Measurements from ENCODE around the gene SESN3.
"Not testable (repeated sequence)": the region's sequence is repeated elsewhere in the genome, so short reads cannot be mapped to it uniquely, and the experiment has no call there.

Gene SESN3

DNA sequence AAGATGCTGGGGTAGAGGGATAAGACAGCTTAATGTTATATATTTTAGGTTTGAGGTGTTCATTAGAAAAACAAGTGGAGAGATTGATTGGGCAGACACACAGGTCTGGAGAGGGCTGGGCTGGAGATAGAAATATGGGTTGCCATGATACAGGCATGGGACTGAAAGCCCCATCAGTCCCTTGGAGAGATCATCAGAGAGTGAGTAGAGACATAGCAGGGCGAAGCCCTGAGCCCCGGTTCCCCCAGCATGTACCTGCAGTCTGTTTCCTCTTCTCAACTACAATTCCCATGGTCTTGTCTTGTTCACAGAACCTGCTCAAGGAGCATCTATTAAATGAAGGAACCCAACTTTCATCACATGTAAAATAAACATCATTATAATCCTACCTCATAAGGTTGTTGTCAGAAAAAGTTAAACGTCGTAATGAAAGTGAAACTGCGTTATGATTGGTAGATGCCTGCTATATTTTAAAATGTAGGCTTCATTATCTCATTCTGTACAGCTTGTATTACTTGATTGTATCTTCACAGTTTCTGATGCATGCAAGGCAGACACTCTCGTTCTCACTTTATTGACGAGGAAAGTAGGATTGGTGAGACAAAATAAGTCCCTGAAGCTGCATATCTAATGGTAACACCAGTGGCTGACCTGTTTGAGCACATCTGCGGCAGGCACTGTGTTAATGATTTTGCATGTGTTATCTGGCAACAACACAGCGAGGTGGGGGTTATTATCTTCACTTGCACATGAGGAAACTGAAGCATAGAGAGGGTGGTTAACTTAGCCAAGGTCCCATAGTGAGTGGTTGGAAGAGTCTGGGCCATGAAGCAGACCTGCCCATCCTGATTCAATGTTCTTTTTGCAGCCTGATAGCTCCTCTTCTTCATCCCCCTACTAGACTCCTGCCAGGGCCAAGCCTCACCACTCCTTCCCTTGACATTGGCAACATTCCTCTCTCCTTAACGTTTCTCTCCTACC, 77.8 kb downstream of the SESN3 start:
- DNase-seq (ENCODE audit: low read depth) = peak; percentile 40

DNA sequence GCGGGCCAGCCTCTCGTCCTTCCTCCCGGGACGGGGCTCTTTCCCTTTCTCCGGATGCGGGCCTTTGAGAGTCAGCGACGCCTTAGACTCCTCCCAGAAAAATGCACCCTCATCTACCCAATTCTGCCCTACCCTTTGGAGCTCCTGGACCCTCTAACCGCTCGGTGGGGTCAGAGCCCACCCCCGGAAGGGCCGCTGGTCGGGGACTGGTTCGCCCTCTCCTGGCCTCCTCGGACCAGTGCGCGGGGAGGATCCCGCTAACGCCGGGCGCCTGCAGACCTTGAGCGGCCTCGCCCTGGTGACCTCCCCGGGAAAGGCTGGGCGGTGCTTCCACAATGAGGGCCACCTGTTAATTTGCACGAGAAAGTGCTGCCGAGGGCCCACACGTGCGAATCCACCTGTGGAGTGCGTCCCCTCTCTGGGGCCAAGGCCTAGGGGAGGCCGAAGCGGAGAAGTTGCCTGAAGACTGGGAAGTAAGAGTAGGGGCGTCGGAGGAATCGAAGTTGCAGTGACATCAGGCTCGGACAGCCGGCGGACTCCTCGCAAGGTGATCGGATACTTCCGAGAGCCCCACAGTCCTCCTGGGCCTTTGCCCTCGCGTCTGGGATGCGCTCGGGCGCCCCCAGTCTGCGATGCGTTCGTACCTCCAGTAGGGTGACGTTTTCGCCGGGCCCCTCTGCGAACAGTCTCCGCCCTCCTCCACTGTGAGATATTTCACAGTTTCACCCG, 79.9 kb downstream of the SESN3 start:
- peak; percentile 89 for DNase-seq (ENCODE audit: low read depth)

DNA sequence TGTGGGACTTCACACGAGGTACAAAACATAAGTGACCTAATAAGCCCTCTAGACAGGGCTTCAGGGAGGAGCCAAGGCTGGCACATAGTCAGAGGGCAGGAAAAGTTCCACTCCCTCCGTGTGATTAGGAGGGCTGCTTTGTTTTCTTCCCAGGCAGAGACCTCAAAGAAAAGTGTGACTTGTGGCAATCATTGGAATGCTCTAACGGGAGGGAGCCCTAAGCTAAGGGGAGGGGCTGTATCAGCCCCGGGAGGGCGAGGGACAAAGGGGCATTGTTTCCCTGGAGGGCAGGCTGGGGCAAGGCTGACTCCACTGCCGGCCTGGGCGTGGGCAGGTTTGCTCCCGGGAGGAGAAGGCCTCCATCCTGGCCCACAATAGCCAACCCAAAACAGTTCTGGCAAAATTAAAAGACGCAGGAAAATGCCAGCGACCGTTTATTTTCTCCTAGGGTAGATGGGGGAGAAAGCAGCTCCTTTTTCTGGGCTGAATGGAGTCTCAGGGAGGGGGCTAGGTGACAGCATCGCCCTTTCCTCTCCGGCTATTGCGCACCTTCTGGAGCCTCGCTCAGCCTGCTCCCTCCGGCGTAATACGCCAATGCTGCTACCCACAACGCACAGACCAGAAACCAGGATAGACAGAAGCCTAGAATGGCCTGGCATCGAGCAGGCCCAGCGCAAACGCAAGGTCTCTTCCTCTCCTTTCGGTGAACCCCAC, 81.2 kb downstream of the SESN3 start:
- DNase-seq (ENCODE audit: low read depth) = no peak

DNA sequence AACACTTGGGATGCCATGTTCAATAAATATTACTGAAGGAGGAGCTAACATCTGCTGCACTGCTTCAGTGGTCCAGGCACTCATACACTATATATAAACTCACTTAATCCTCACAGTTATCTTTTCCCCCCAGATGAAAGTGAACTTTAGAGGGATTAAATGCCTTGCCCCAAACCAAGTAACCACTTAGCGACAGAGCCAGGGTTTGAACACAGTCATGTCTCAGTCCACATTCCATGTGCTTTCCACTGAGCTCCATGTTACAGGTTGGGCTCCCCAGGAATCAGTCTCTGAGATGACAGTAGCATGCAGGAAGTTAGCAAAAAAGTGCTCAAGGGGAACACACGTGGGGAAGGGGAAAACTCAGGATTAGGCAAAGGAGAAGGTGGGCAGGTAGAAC, 82.1 kb downstream of the SESN3 start:
- DNase-seq (ENCODE audit: low read depth) = no peak

DNA sequence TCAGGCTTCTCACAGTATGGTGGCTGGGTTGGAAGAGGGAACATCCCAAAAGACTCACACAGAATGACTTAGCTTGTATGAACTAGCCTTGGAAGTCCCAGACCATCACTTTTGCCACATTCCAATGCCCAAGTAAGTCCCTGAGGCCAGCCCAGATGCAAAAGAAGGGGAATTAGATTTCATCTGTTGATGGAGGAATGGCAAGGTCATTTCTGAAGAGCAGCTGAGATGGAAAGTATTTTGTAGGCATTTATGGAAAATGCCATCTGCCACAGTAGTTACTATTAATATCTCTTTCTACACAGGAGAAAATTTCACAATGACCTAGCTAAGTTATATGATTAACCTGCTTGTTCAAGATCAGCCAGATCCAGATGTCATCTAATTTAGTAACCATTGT, 82.6 kb downstream of the SESN3 start:
- no peak for DNase-seq (ENCODE audit: low read depth)

DNA sequence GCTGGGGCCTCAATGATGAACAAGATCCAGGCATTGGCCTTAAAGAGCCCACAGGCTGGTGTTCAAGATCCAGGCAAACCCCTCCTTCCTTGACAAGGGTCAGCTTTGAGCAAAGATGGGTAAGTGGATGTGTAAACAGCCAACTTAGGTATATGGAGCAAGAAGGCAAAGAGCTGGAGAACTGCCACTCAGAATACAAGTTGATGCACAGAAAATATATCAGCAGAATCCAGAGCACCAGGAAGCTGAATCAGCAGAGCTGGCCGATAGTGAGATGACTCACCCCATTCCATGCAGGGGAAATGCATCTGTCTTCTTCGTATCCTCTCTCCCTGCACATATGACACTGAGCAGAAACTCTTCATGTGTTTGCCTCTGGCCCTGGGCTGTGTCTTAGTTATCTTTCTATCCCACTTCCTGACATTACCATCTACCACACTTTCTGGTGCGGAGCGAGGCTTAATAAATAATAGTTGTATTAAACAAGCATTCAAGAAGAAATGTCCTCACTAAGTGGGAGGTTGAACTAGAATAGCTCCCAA, 83.6 kb downstream of the SESN3 start:
- DNase-seq (ENCODE audit: low read depth) = no peak

DNA sequence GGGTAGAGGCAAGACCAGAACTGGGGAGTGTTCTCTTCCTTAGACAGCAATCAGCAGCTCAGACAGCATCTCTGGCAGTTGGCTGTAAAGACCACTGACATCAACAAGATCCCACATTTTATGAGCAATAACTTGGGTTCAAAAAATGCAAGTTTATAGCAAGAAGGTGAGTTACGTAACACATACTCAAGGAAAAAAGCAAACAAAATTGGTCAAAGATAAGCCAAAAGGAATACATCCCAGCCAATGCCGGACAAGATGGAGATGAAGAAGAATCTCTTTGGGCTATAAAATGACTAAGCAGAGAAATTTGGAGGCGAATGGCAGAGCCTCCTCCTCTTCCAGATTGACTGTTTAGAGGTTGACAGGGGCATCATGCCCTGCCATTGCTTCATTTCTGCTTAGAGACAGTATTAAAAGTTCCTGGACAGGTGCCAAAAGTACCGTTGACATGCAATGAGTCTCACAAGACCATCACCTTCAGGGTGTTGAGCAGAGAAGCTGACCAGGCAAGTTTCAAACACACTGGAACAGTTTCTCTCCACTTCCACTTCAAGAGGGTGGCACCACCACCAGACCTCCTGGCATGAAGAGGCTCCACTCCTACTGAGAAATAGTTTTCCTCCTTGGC, 85.5 kb downstream of the SESN3 start:
- no peak for DNase-seq (ENCODE audit: low read depth)

DNA sequence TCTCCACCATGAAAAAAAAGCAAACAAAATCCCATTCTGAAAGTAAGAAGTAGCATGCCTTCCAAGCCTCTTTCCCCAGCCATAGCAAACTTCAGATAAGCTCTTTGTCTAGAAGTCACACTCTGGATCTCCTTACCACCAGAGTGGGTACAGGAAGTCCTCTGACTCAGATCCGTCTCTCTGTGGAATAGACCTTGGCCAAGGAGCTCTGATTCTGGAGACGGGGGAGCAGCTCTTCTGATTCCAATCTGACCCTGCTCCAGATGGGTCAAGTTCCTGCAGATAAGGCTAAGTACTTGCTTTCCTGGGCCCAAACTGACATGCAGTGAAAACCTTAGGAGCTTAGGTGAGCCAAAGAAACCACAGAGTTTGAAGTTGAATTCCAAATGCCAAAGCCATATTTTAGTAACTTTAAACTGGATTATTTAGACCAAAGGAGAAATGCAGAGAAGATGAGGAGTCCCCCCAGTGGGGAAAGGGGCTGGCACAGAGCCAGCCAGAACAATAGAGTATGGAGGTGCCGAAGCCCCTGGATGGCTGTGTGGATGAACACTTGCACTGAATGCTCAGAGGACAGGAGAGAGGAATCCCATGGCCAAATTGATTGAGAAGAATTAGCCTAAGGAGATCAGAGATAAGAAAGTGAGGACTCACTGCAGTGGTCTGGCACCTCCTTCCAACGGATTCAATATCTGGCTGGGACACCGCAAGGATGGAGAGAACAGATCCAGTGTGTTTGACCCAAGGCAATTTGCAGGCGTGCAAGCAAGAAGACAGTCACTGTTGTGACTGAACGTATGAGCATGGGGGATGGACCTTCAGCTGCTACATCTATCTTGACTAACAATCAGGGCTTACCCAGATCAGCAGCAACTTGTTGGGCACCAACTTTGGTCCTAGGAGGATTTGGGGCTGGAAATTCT, 86.4 kb downstream of the SESN3 start:
- DNase-seq (ENCODE audit: low read depth) = no peak

DNA sequence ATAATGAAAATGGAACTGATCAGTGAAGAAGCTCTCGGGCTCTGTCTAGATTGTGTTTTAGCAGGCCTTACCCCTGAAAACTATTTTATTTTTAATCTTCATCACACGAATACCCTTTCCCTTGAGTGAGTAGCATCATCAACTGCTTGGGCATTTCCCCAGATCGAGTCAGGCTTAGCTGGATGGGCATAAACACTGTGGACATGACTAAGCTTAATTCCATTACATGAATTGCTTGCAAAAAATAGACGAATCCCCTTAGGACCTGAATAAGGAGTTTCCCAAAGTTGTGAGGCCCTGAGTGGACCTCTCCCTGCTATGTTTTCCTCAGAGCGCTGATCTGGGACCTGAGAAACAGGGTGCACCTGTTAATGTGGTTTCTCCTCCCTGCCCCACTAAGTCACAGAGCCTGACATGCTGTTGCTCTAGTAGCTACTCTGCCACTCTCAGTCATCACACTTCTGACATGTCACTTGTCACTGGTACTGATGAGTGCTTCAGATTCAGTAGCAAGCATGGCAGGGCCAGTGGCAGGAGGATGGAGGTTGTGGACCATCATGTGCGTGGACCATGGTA, 87.8 kb downstream of the SESN3 start:
- no peak for DNase-seq (ENCODE audit: low read depth)

DNA sequence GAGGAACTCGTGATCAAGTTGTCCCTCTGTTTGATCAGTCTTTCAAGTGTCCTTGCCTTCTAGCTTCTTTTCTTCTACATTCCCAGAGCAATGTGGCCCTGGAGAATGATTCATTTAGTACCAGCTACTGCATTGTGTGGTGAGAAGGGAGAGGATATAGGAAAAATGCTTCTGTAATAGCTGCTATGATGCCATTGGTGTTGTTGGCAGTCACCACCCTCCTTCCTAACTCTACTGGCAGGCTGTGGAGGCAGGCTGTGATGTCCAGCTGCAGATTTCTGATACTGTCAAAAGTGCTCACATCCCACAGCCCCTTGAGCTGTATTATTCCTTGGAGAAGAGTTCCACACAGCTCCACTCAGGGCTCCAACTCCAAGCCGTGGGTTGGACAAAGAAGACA, 88.6 kb downstream of the SESN3 start:
- DNase-seq (ENCODE audit: low read depth) = no peak

DNA sequence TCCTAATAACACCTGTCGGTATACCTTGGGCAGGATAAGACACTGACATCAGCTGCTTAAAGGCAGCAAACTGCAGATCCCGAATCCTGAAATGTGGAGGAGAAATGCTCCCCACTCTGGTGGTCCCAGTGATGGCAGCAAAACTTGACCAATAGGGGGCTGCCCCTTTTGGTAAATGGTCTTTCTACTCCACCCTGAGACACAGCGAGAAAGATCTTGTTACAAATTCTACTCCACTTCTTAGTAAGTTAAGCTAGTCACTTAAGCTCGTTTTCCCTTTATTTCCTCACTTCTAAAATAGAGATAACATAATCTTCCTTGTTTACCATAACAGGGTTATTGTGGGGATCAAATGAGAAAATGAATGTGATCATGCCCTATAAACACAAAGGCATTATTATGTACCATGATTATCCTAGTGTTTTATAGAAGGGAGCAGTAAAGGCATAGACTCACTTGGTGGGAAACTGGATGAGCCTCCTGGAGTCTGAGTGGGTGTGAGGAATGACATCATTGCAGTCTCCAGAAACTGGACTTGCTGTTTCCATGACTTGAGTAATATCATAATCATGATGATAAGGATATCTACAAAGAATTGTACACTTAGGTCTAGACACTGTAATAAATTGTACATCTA, 90.5 kb downstream of the SESN3 start:
- no peak for DNase-seq (ENCODE audit: low read depth)

DNA sequence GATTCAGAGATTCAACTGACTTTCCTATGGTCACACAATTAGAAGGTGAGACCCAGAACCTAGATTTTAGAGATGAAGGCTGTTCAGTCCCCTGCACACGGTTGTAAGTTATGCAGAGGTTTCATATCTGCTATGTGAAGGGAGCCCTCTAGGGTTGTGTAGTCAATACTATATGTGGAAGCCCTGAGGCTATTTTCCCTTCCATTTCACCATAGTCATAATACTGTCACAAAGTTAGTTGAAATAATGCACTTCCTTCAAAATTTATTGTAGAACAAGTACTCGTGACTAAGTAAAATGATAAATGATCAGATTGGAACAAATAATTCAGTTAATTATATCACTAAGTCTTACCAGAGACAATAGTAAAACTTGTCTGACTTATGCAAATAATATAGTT, 92.6 kb downstream of the SESN3 start:
- no peak for DNase-seq (ENCODE audit: low read depth)

DNA sequence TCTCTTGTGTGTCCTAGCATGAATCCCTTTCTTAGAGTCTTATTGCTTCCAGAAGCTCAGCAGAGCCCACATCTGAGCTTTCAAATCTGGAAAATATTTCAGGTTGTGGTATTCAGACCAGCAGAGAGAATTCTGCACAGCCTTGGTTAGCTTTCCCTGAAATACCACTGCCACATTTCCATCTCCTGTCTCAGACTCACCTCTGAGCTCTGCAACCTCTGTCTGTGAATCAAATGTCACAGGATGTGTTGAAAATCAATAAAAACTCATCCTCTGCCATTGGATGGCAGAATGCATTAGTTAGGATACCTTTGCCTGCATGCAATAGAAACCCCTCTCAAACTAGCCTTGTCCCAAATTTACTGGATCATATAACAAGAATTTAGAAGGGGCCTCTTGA, 93.7 kb downstream of the SESN3 start:
- no peak for DNase-seq (ENCODE audit: low read depth)

DNA sequence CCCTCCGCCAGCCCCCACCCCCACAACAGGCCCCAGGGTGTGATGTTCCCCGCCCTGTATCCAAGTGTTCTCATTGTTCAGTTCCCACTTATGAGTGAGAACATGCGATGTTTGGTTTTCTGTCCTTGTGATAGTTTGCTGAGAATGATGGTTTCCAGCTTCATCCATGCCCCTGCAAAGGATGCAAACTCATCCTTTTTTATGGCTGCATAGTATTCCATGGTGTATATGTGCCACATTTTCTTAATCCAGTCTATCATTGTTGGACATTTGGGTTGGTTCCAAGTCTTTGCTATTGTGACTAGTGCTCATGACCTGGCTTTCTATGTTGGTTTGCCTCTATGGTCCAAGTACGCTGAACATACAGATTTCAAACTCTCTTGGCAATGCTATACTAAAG, 94.3 kb downstream of the SESN3 start:
- not testable (repeated sequence) for DNase-seq (ENCODE audit: low read depth)

DNA sequence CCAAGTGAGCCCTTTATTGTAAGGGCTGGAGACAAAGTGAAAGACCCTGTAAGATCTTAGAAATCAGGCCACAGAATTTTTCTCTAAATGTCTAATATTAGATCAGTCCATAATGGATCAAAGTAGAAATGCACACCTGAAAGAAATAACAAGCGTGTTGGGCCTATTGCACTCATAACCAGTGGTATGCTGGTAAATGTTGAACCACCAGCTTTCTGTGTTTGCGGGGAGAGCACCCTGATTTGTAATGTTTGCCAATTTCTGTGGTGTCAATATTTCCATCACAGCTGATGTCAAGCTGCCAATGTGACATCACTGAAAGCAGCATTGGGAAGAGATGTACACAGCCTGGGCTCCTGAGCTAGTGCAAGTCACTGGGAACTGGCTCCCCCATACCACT, 95.1 kb downstream of the SESN3 start:
- DNase-seq (ENCODE audit: low read depth) = no peak

DNA sequence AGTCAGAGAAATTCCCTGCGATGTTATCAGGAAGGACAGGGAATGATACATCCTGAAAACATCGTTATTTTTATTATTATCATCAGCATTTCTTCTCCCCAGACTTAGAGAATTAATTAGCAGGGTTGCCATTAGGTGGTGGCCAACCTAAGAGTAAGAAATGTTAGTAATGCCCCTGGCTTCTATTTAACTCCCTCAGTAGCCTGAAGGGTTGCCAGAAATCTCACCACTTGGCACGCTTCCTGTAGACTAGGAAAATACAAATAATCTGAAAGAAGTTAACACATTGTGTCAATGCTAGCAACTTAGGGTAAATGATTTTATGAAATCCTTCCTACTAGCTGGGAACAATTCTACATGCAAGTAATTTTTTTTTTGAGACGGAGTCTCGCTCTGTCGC, 95.8 kb downstream of the SESN3 start:
- no peak for DNase-seq (ENCODE audit: low read depth)

DNA sequence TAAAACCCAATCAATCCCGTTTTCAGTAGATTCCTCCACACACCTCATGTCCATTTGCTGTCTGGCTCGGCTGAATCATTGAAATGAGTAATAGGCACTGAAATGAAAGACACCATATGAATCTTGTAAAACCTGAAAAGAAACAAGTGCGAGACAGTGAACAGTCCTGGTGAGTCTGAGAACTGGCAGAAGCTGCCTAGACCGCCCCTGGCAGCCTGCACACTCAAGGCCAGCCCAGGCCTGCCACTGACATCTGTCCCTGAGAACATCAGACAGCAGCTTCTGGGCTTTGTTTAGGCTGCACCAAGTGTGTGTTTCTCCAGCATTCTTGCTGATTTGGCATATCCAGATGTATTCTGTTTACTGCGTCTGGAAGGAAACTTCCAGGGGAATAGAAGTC, 96.5 kb downstream of the SESN3 start:
- DNase-seq (ENCODE audit: low read depth) = no peak

DNA sequence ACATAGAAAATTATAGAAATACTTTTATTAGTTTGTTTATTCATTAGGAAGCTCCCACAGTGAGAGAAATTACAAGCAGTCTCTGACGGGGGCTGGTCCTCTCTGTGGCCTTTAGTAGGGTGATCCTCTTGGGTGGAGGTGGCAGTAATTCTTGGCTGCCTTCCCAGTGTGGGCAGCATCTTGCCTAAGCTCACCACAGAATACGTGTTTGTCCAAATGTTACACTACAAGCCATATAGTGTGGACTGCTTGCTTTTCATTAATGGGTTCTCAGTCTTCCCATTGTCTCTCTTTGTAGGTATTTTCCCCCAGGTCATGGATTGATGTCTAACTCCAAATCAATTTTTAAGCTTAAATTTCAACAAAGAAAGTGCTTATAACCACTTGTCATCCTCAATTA, 98.0 kb downstream of the SESN3 start:
- no peak for DNase-seq (ENCODE audit: low read depth)

DNA sequence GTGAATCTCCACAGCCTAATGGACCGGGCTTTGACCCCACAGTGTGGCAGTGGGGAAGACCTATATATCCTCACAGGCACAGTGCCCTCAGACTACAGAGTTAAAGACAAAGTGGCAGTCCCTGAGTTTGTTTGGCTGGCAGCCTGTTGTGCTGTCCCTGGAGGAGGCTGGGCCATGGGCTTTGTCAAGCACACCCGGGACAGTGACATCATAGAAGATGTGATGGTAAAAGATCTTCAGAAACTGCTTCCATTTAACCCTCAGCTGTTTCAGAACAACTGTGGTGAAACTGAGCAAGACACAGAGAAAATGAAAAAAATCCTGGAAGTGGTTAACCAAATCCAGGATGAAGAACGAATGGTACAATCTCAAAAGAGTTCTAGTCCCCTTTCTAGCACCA, 102.4 kb downstream of the SESN3 start:
- no peak for DNase-seq (ENCODE audit: low read depth)

DNA sequence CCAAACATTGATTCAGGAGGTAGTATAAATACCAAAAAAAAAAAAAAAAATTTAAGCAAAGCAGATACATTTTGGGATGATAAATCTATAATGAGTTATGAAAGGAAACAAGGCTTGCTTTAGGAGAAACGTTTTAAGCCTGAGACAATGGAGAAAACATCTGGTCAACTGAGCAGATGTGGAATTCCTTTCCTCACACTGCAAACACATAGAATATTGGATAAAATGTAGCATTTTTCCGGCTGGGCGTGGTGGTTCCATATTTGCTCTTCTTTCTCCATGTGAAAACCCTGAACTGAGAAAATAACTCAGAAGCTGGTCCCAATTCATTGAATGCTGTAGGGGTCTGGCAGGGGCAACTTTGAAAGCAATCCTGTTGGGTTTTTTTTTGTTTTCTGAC, 107.4 kb downstream of the SESN3 start:
- DNase-seq (ENCODE audit: low read depth) = no peak
